Measurements from ENCODE around the gene ADCK1.

The ADCK1 gene

GRCh38 chr14:77843195-77843594, 43.3 kb downstream of the ADCK1 start:
- Histone ChIP-seq H3K36me3 (ENCODE audit: control insufficient read depth in 2 of 2, insufficient read depth in 1 of 2, low read length in 2 of 2) (no peaks in the 10 kb centered on the region), H3K27ac (ENCODE audit: extremely low read depth, low read depth, low read length) (no peak overlapping the region), H3K4me3 (ENCODE audit: low read depth, low read length) (no peak overlapping the region), H3K4me1 (ENCODE audit: control insufficient read depth, insufficient read depth, low read length) (no peaks in the 10 kb centered on the region), H3K9me3 (ENCODE audit: control insufficient read depth, insufficient read depth, low read depth, low read length) (no peaks in the 10 kb centered on the region)
- TF ChIP-seq TRIM28 (IDR thresholded peaks at IDR 0.05; ENCODE audit: borderline replicate concordance, low read length) (no peak), ZNF623 (tag by site-specific recombination; IDR thresholded peaks at IDR 0.05) (no peak), ZNF112 (tag by site-specific recombination; IDR thresholded peaks at IDR 0.05) (no peak), ZNF621 (tag by site-specific recombination; IDR thresholded peaks at IDR 0.05) (no peak), ZNF274 (IDR thresholded peaks at IDR 0.05; ENCODE audit: low read length) (no peak), ZNF274 (tag by site-specific recombination; IDR thresholded peaks at IDR 0.05; ENCODE audit: borderline replicate concordance) (no peak), SETDB1 (IDR thresholded peaks at IDR 0.05; ENCODE audit: insufficient read length, low read length) (no peak), ZBTB6 (tag by site-specific recombination; IDR thresholded peaks at IDR 0.05) (no peak), ZNF677 (tag by site-specific recombination; IDR thresholded peaks at IDR 0.05) (no peak), ZNF157 (tag by site-specific recombination; IDR thresholded peaks at IDR 0.05) (no peak)
- CTCF ChIA-PET = no interaction called here
- POLR2A ChIA-PET = no interaction called here

- no peaks in the 10 kb centered on the region for H3K36me3 ChIP-seq (ENCODE audit: control insufficient read depth in 2 of 2, insufficient read depth in 1 of 2, low read length in 2 of 2)
- H3K27ac ChIP-seq (ENCODE audit: extremely low read depth, low read depth, low read length) = no peak overlapping the region
- POLR2A ChIA-PET = no interaction called here
- H3K9me3 ChIP-seq (ENCODE audit: control insufficient read depth, insufficient read depth, low read depth, low read length) = no peaks in the 10 kb centered on the region
- no peaks in the 10 kb centered on the region for H3K4me1 ChIP-seq (ENCODE audit: control insufficient read depth, insufficient read depth, low read length)
- H3K4me3 ChIP-seq (ENCODE audit: low read depth, low read length) = no peak overlapping the region
- CTCF ChIA-PET = no interaction called here
- TF ChIP-seq PRDM4 (tag by site-specific recombination; IDR thresholded peaks at IDR 0.05) (no peak), HOXC10 (CRISPR knock-in tag; IDR thresholded peaks at IDR 0.05) (no peak), ZNF530 (tag by site-specific recombination; IDR thresholded peaks at IDR 0.05; ENCODE audit: low read depth) (no peak), ZNF114 (tag by site-specific recombination; IDR thresholded peaks at IDR 0.05) (no peak), MZF1 (tag by site-specific recombination; IDR thresholded peaks at IDR 0.05; ENCODE audit: borderline replicate concordance) (no peak), ZNF416 (tag by site-specific recombination; IDR thresholded peaks at IDR 0.05) (no peak), ZNF48 (tag by site-specific recombination; IDR thresholded peaks at IDR 0.05) (no peak), ZNF302 (tag by site-specific recombination; IDR thresholded peaks at IDR 0.05; ENCODE audit: low read depth) (no peak), ZNF10 (tag by site-specific recombination; IDR thresholded peaks at IDR 0.05) (no peak), ZNF621 (tag by site-specific recombination; IDR thresholded peaks at IDR 0.05) (no peak), ZNF510 (tag by site-specific recombination; IDR thresholded peaks at IDR 0.05; ENCODE audit: insufficient replicate concordance) (no peak), ZNF138 (tag by site-specific recombination; IDR thresholded peaks at IDR 0.05; ENCODE audit: borderline replicate concordance) (no peak), HIC1 (tag by site-specific recombination; IDR thresholded peaks at IDR 0.05) (no peak), ZSCAN5A (tag by site-specific recombination; IDR thresholded peaks at IDR 0.05) (no peak), ZBTB26 (tag by site-specific recombination; optimal IDR thresholded peaks at IDR 0.05) (no peak)
Observed at GRCh38 chr14:77843651-77844050, 43.7 kb downstream of the ADCK1 start.

Measured in HEK293 (cell line).